SK-N-SH (cell line): ENCODE measurements around the gene RARB. TPM values are rescaled to one million over a fixed set of nuclear protein-coding genes. Genes with fewer than 3 reads are reported as not detected.

Experiments used
- CTCF ChIA-PET: fragments of 300-600, 350-600 bp; formaldehyde crosslinking; extraction: SDS; loops from one replicate; lab custom pipeline; 2021; lab: Yijun Ruan, JAX
- POLR2A ChIA-PET: fragments of 350-600 bp; sonication (Branson Sonifier 250); formaldehyde crosslinking; extraction: SDS; loops from one replicate; lab custom pipeline; 2020; ENCODE audit warnings: antibody characterized with exemption, inconsistent platforms; lab: Yijun Ruan, JAX
- DNase-seq: peaks from one replicate; pipeline ENCODE4 v3.0.0; 2012
- H2AFZ ChIP-seq: fragments of 200-600 bp; sonication (generic); 2 replicates; pipeline ENCODE4 v1.8.1; 2016; ENCODE audit warnings: antibody characterized with exemption, mild to moderate bottlenecking, low read depth
- H3F3A ChIP-seq: fragments of 200-600 bp; sonication (generic); replicated peaks from 2 replicates; pipeline ENCODE3; 2016; ENCODE audit warnings: antibody characterized with exemption, mild to moderate bottlenecking; ENCODE audit not compliant: insufficient read depth
- H3K27ac ChIP-seq, 2 experiments: fragments of 200-500 bp in 1 of 2; fragments of 200-600 bp in 1 of 2; sonication (Bioruptor generic) in 1 of 2; sonication (generic), shearing (Covaris generic) in 1 of 2; 2 replicates each; pipeline versions ENCODE4 v1.5.1 to v1.6.1; 2014 to 2016; ENCODE audit warnings: low read depth in 2 of 2, inconsistent platforms in 1 of 2, low read length in 1 of 2, mild to moderate bottlenecking in 1 of 2, mixed read lengths in 1 of 2
- H3K27me3 ChIP-seq: fragments of 200-600 bp; sonication (generic), shearing (Covaris generic); 2 replicates; pipeline ENCODE4 v1.6.1; 2016; ENCODE audit warnings: mixed run types; ENCODE audit not compliant: insufficient read depth
- H3K36me3 ChIP-seq, 2 experiments: fragments of 200-500 bp in 1 of 2; fragments of 200-600 bp in 1 of 2; sonication (Bioruptor generic) in 1 of 2; sonication (generic) in 1 of 2; replicated peaks in 1 of 2; 2 replicates each; pipeline versions ENCODE3 to v1.5.1; 2014 to 2016; ENCODE audit warnings: low read length in 1 of 2, mild to moderate bottlenecking in 1 of 2; ENCODE audit not compliant: insufficient read depth in 2 of 2, control insufficient read depth in 1 of 2
- H3K4me1 ChIP-seq, 2 experiments: fragments of 200-500 bp in 1 of 2; fragments of 200-600 bp in 1 of 2; sonication (Bioruptor generic) in 1 of 2; sonication (generic), shearing (Covaris generic) in 1 of 2; 2 replicates each; pipeline versions ENCODE4 v1.5.1 to v1.6.1; 2014 to 2016; ENCODE audit warnings: low read depth in 1 of 2, low read length in 1 of 2, mixed run types in 1 of 2; ENCODE audit not compliant: insufficient read depth in 2 of 2, control insufficient read depth in 1 of 2
- H3K4me2 ChIP-seq: fragments of 200-600 bp; sonication (generic), shearing (Covaris generic); 2 replicates; pipeline ENCODE4 v1.6.1; 2017; ENCODE audit warnings: mixed run types
- H3K4me3 ChIP-seq, 2 experiments: fragments of 200-500 bp in 1 of 2; fragments of 200-600 bp in 1 of 2; sonication (Bioruptor generic) in 1 of 2; sonication (generic), shearing (Covaris generic) in 1 of 2; 2 replicates each; pipeline versions ENCODE4 v1.5.1 to v1.8.1; 2014 to 2016; ENCODE audit warnings: low read depth in 2 of 2, inconsistent platforms in 1 of 2, low read length in 1 of 2, mild to moderate bottlenecking in 1 of 2, mixed read lengths in 1 of 2, moderate library complexity in 1 of 2
- H3K79me2 ChIP-seq: fragments of 200-600 bp; sonication (generic); 2 replicates; pipeline ENCODE4 v1.8.1; 2017; ENCODE audit warnings: mild to moderate bottlenecking; ENCODE audit not compliant: insufficient read depth
- H3K9ac ChIP-seq: fragments of 200-600 bp; sonication (generic); 2 replicates; pipeline ENCODE4 v1.6.1; 2017; ENCODE audit warnings: mixed run types
- H3K9me2 ChIP-seq: fragments of 200-600 bp; sonication (generic); 2 replicates; pipeline ENCODE4 v1.6.1; 2017; ENCODE audit warnings: mixed run types
- H3K9me3 ChIP-seq: fragments of 200-600 bp; sonication (generic); 2 replicates; pipeline ENCODE4 v1.6.1; 2017; ENCODE audit warnings: mixed run types, mild to moderate bottlenecking, moderate library complexity
- H4K20me1 ChIP-seq: fragments of 200-600 bp; sonication (generic); 2 replicates; pipeline ENCODE4 v1.6.1; 2017; ENCODE audit warnings: mild to moderate bottlenecking, mixed run types; ENCODE audit not compliant: insufficient read depth
- CHD2 ChIP-seq: fragments of 150-350 bp; IDR thresholded peaks from 2 replicates; pipeline ENCODE4 v1.6.1; 2018; ENCODE audit warnings: low read length; ENCODE audit not compliant: partially characterized antibody
- EP300 ChIP-seq, 2 experiments: IDR thresholded peaks; 2 replicates each; pipeline versions ENCODE4 v1.4.0 to v1.6.1; 2012; ENCODE audit warnings: borderline replicate concordance in 1 of 2, low read depth in 1 of 2, low read length in 1 of 2
- EZH2phosphoT487 ChIP-seq: fragments of 200-600 bp; sonication (generic); IDR thresholded peaks from 2 replicates; pipeline ENCODE4 v1.6.1; 2017; ENCODE audit warnings: low read depth, mixed run types, mild to moderate bottlenecking, antibody characterized with exemption, moderate library complexity, borderline replicate concordance
- FOXJ3 ChIP-seq: sonication (generic); formaldehyde crosslinking; IDR thresholded peaks from 2 replicates; pipeline ENCODE4 v1.5.1; 2020; ENCODE audit warnings: mild to moderate bottlenecking, missing genetic modification reagents
- FOXM1 ChIP-seq: IDR thresholded peaks from 2 replicates; pipeline ENCODE4 v1.4.0; 2012; ENCODE audit warnings: low read depth, mild to moderate bottlenecking
- GABPA ChIP-seq: IDR thresholded peaks from 2 replicates; pipeline ENCODE4 v1.4.0; 2012; ENCODE audit warnings: low read depth, mild to moderate bottlenecking
- GATA2 ChIP-seq: sonication (generic); formaldehyde crosslinking; IDR thresholded peaks from 2 replicates; pipeline ENCODE4 v1.5.0; 2020; ENCODE audit warnings: mild to moderate bottlenecking, missing genetic modification reagents
- JUND ChIP-seq: IDR thresholded peaks from 2 replicates; pipeline ENCODE4 v1.4.0; 2012
- MAX ChIP-seq: IDR thresholded peaks from 2 replicates; pipeline ENCODE4 v1.4.0; 2012; ENCODE audit warnings: low read depth
- MEF2A ChIP-seq: IDR thresholded peaks from 2 replicates; pipeline ENCODE4 v1.4.0; 2012; ENCODE audit warnings: low read depth, borderline replicate concordance
- NFIC ChIP-seq: IDR thresholded peaks from 2 replicates; pipeline ENCODE4 v1.4.0; 2012; ENCODE audit warnings: borderline replicate concordance
- NRF1 ChIP-seq: IDR thresholded peaks from 2 replicates; pipeline ENCODE4 v1.6.1; 2012; ENCODE audit warnings: low read depth, mild to moderate bottlenecking, low read length
- RAD21 ChIP-seq: IDR thresholded peaks from 2 replicates; pipeline ENCODE4 v1.6.1; 2012; ENCODE audit warnings: mild to moderate bottlenecking, low read length
- REST ChIP-seq: IDR thresholded peaks from 2 replicates; pipeline ENCODE4 v1.6.1; 2012; ENCODE audit warnings: mild to moderate bottlenecking, low read depth, low read length, moderate library complexity
- RFX5 ChIP-seq: IDR thresholded peaks from 2 replicates; pipeline ENCODE4 v1.6.1; 2012; ENCODE audit warnings: mild to moderate bottlenecking, improper control_type of control experiment, low read length
- RXRA ChIP-seq: IDR thresholded peaks from 2 replicates; pipeline ENCODE4 v1.4.0; 2012; ENCODE audit warnings: low read depth, mild to moderate bottlenecking, borderline replicate concordance
- SIN3A ChIP-seq: IDR thresholded peaks from 2 replicates; pipeline ENCODE4 v1.6.1; 2012; ENCODE audit warnings: low read depth, mild to moderate bottlenecking, low read length, moderate library complexity, borderline replicate concordance
- TAF1 ChIP-seq: IDR thresholded peaks from 2 replicates; pipeline ENCODE4 v1.6.1; 2012; ENCODE audit warnings: low read depth, mild to moderate bottlenecking, low read length, moderate library complexity, borderline replicate concordance
- TCF12 ChIP-seq: IDR thresholded peaks from 2 replicates; pipeline ENCODE4 v1.4.0; 2012
- TEAD4 ChIP-seq: IDR thresholded peaks from 2 replicates; pipeline ENCODE4 v1.4.0; 2012; ENCODE audit warnings: mild to moderate bottlenecking, borderline replicate concordance; ENCODE audit not compliant: insufficient read depth
- USF2 ChIP-seq: fragments of 150-350 bp; IDR thresholded peaks from 2 replicates; pipeline ENCODE4 v1.6.1; 2017; ENCODE audit warnings: antibody characterized with exemption, low read length, low read depth, borderline replicate concordance
- YY1 ChIP-seq: IDR thresholded peaks from 2 replicates; pipeline ENCODE4 v1.4.0; 2012; ENCODE audit warnings: low read depth, mild to moderate bottlenecking
- WGBS: methylation state at CpG from one replicate; pipeline ENCODE4 v1.1.6; 2017; ENCODE audit warnings: low lambda C conversion rate; 5-methylcytosine and 5-hydroxymethylcytosine counted together
- polyA plus RNA-seq, 3 experiments: library from polyadenylated mRNA; depleted of rRNA; stranded (reverse); fragments of >200 nt; gene quantifications; 2 replicates each; pipeline ENCODE4 v1.2.3, GENCODE V29; 2012
- TF ChIP-seq, protein P1 (sequence below): IDR thresholded peaks from 2 replicates; pipeline ENCODE4 v1.4.0; 2012; ENCODE audit warnings: low read depth, borderline replicate concordance

RARB gene
- polyA plus RNA-seq, 1 of the 3 experiments (the other 2 are of a cell fraction): 10.7 TPM

- no peaks in the 10 kb centered on the region for H3F3A ChIP-seq
- no peak overlapping the region for H3K27ac ChIP-seq
- no peak overlapping the region for H2AFZ ChIP-seq
- 67% methylated on average over 4 of the region's 4 CpGs for WGBS
- H3K9me3 ChIP-seq: no peaks in the 10 kb centered on the region
- H3K79me2 ChIP-seq: no peaks in the 10 kb centered on the region
- ChIA-PET POLR2A (no interaction called here), CTCF (no interaction called here)
- H3K9me2 ChIP-seq: no peaks in the 10 kb centered on the region
- no peaks in the 10 kb centered on the region for H3K36me3 ChIP-seq
- H3K27me3 ChIP-seq: no peaks in the 10 kb centered on the region
- H4K20me1 ChIP-seq: no peaks in the 10 kb centered on the region
- DNase-seq: no peak
- H3K4me1 ChIP-seq: no peaks in the 10 kb centered on the region
- no peak overlapping the region for H3K4me3 ChIP-seq
- H3K4me2 ChIP-seq: no peak overlapping the region
- no peak for TF ChIP-seq USF2
- TF ChIP-seq GATA2 (CRISPR knock-in tag): no peak
- no peak for TF ChIP-seq MEF2A
- no peak for TF ChIP-seq SIN3A
- no peak for TF ChIP-seq EZH2phosphoT487
- TF ChIP-seq MAX: no peak
- no peak for TF ChIP-seq NFIC
- TF ChIP-seq RAD21: no peak
- no peak for TF ChIP-seq EP300 (IDR thresholded peaks at IDR 0.05; ENCODE audit: borderline replicate concordance in 1 of 2, low read depth in 1 of 2, low read length in 1 of 2)
- TF ChIP-seq NRF1: no peak
- no peak for TF ChIP-seq GABPA
- no peak for TF ChIP-seq CHD2
- TF ChIP-seq, all 33 proteins: peak for 0
- no peak overlapping the region for H3K9ac ChIP-seq
These were observed 41.3 kb upstream of the RARB start for GRCh38 chr3:25386686-25387255.

GRCh38 chr3:25390605-25391004, 37.5 kb upstream of the RARB start:
- Histone ChIP-seq H3K4me1 (no peaks in the 10 kb centered on the region), H3K4me3 (no peak overlapping the region), H3K36me3 (no peaks in the 10 kb centered on the region), H4K20me1 (no peaks in the 10 kb centered on the region), H3K9me2 (no peaks in the 10 kb centered on the region), H3K9me3 (no peaks in the 10 kb centered on the region), H3K27me3 (no peaks in the 10 kb centered on the region), H3F3A (no peaks in the 10 kb centered on the region), H2AFZ (no peak overlapping the region), H3K27ac (no peak overlapping the region), H3K4me2 (no peak overlapping the region), H3K79me2 (no peaks in the 10 kb centered on the region), H3K9ac (no peak overlapping the region)
- ChIA-PET POLR2A (no interaction called here), CTCF (interaction anchor here (1.1 kb wide), 1 partner anchor 9 kb away, joined by 3 read pairs; no protein-coding TSS in a partner anchor)
- DNase-seq: no peak
- 64% methylated on average over 3 of the region's 3 CpGs for WGBS
- TF ChIP-seq TCF12 (no peak), FOXJ3 (no peak), TEAD4 (no peak), NRF1 (no peak), RAD21 (no peak), YY1 (no peak), EP300 (IDR thresholded peaks at IDR 0.05; ENCODE audit: borderline replicate concordance in 1 of 2, low read depth in 1 of 2, low read length in 1 of 2) (no peak), RFX5 (no peak), REST (no peak), FOXM1 (no peak), RXRA (no peak), SIN3A (no peak), JUND (no peak), TAF1 (no peak)
- TF ChIP-seq, protein P1, sequence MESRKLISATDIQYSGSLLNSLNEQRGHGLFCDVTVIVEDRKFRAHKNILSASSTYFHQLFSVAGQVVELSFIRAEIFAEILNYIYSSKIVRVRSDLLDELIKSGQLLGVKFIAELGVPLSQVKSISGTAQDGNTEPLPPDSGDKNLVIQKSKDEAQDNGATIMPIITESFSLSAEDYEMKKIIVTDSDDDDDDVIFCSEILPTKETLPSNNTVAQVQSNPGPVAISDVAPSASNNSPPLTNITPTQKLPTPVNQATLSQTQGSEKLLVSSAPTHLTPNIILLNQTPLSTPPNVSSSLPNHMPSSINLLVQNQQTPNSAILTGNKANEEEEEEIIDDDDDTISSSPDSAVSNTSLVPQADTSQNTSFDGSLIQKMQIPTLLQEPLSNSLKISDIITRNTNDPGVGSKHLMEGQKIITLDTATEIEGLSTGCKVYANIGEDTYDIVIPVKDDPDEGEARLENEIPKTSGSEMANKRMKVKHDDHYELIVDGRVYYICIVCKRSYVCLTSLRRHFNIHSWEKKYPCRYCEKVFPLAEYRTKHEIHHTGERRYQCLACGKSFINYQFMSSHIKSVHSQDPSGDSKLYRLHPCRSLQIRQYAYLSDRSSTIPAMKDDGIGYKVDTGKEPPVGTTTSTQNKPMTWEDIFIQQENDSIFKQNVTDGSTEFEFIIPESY: no peak
